ENCODE measurements around the gene GDAP1L1.
A peak's percentile ranks its signal among the peaks of the same experiment; 100 is the strongest.
"Not testable (repeated sequence)": the region's sequence is repeated elsewhere in the genome, so short reads cannot be mapped to it uniquely, and the experiment has no call there.

The GDAP1L1 gene

GRCh38 chr20:44255942-44256341 is 8.8 kb downstream of the GDAP1L1 start:
- DNase-seq (ENCODE audit: low read depth), result no peak

GRCh38 chr20:44256961-44257360 is 9.9 kb downstream of the GDAP1L1 start:
- no peak for DNase-seq (ENCODE audit: low read depth)

- no peak for DNase-seq (ENCODE audit: low read depth)
Observed at GRCh38 chr20:44258226-44258890, 11.2 kb downstream of the GDAP1L1 start.

GRCh38 chr20:44264287-44264686 is 17.2 kb downstream of the GDAP1L1 start:
- DNase-seq (ENCODE audit: low read depth), result no peak

- DNase-seq (ENCODE audit: low read depth), result no peak
Observed at GRCh38 chr20:44268802-44269201, 21.7 kb downstream of the GDAP1L1 start.

- no peak for DNase-seq (ENCODE audit: low read depth)
Observed at GRCh38 chr20:44271915-44272663, 25.0 kb downstream of the GDAP1L1 start.

GRCh38 chr20:44273231-44274215 is 26.4 kb downstream of the GDAP1L1 start:
- DNase-seq (ENCODE audit: low read depth), result no peak

- DNase-seq (ENCODE audit: low read depth), result no peak
Observed at GRCh38 chr20:44274303-44275017, 27.4 kb downstream of the GDAP1L1 start.

GRCh38 chr20:44279228-44279627 is 32.1 kb downstream of the GDAP1L1 start:
- peak; percentile 38 for DNase-seq (ENCODE audit: low read depth)

- no peak for DNase-seq (ENCODE audit: low read depth)
Observed at GRCh38 chr20:44280387-44280786, 33.3 kb downstream of the GDAP1L1 start.

- DNase-seq (ENCODE audit: low read depth), result no peak
Observed at GRCh38 chr20:44282192-44282591, 35.1 kb downstream of the GDAP1L1 start.

GRCh38 chr20:44284032-44284431 is 36.9 kb downstream of the GDAP1L1 start:
- no peak for DNase-seq (ENCODE audit: low read depth)

- no peak for DNase-seq (ENCODE audit: low read depth)
Observed at GRCh38 chr20:44287272-44288097, 40.4 kb downstream of the GDAP1L1 start.

GRCh38 chr20:44288252-44288651 is 41.1 kb downstream of the GDAP1L1 start:
- no peak for DNase-seq (ENCODE audit: low read depth)

GRCh38 chr20:44291754-44292153 is 44.6 kb downstream of the GDAP1L1 start:
- DNase-seq (ENCODE audit: low read depth), result no peak

- no peak for DNase-seq (ENCODE audit: low read depth)
Observed at GRCh38 chr20:44296011-44296410, 48.9 kb downstream of the GDAP1L1 start.

GRCh38 chr20:44297721-44298120 is 50.6 kb downstream of the GDAP1L1 start:
- DNase-seq (ENCODE audit: low read depth), result no peak

- not testable (repeated sequence) for DNase-seq (ENCODE audit: low read depth)
Observed at GRCh38 chr20:44299011-44299535, 52.0 kb downstream of the GDAP1L1 start.

GRCh38 chr20:44301285-44301684 is 54.2 kb downstream of the GDAP1L1 start:
- no peak for DNase-seq (ENCODE audit: low read depth)

- DNase-seq (ENCODE audit: low read depth), result no peak
Observed at GRCh38 chr20:44302026-44302669, 55.0 kb downstream of the GDAP1L1 start.
